ENCODE results near the gene STK32C. TPM values are rescaled to one million over a fixed set of nuclear protein-coding genes. Genes with fewer than 3 reads are reported as not detected.
"Not testable (repeated sequence)": the region's sequence is repeated elsewhere in the genome, so short reads cannot be mapped to it uniquely, and the experiment has no call there.

The STK32C gene
- total RNA-seq, 3 donors from 2014 or later = 5.6 to 12.8 (median 11.7) TPM

DNA sequence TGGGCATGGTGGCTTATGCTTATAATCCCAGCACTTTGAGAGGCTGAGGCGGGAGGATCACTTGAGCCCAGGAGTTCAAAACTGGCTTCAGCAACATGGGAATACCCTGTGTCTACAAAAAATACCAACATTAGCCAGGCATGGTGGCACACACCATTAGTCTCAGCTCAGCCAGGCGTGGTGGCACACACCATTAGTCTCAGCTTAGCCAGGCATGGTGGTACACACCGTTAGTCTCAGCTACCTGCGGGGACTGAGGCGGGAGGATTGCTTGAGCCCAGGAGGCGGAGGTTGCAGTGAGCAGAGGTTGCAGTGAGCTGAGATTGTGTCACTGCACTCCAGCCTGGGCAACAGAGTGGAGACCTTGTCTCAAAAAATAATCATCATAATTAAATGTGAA lies 33.3 kb upstream of the STK32C start:
- no peaks in the 10 kb centered on the region for H3K36me3 ChIP-seq
- no peak for DNase-seq (ENCODE audit: low spot score in 2 of 2)

DNA sequence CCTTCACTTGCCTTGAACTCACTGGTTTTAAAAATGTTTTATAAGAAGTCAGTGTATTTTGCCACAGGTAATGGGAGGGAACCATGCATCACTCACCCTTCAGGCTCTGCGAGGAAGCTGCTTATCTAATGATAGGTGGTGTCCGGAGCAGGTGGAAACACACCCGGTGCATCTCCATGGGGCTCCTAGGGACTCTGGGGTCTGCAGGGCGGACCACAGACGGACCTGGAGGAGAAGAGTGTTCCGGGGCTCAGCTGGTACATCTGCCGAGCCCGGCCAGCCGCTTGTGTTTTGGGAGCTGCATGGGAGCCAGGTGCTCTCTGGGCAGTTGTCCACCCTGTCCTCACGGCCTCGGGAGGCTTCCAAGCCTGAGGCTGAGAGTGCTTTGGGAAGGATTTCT lies 31.5 kb upstream of the STK32C start:
- Histone ChIP-seq H3K4me1 (no peaks in the 10 kb centered on the region), H3K36me3 (no peaks in the 10 kb centered on the region), H3K27ac (no peak overlapping the region), H3K27me3 (no peaks in the 10 kb centered on the region), H3K9me3 (no peaks in the 10 kb centered on the region), H3K4me3 (no peak overlapping the region)
- intact Hi-C loops (cut with DNase I; ENCODE audit: low total_unique reads) = no loop called here
- DNase-seq (ENCODE audit: low spot score in 2 of 2) = no peak
- TF ChIP-seq, protein P1, sequence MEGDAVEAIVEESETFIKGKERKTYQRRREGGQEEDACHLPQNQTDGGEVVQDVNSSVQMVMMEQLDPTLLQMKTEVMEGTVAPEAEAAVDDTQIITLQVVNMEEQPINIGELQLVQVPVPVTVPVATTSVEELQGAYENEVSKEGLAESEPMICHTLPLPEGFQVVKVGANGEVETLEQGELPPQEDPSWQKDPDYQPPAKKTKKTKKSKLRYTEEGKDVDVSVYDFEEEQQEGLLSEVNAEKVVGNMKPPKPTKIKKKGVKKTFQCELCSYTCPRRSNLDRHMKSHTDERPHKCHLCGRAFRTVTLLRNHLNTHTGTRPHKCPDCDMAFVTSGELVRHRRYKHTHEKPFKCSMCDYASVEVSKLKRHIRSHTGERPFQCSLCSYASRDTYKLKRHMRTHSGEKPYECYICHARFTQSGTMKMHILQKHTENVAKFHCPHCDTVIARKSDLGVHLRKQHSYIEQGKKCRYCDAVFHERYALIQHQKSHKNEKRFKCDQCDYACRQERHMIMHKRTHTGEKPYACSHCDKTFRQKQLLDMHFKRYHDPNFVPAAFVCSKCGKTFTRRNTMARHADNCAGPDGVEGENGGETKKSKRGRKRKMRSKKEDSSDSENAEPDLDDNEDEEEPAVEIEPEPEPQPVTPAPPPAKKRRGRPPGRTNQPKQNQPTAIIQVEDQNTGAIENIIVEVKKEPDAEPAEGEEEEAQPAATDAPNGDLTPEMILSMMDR (IDR thresholded peaks at IDR 0.05) = no peak
- TF ChIP-seq POLR2AphosphoS5 (IDR thresholded peaks at IDR 0.05) = no peak
- no peak for TF ChIP-seq POLR2A (IDR thresholded peaks at IDR 0.05)

More for the DNA sequence above, 33.3 kb upstream of the STK32C start:
- intact Hi-C loops (cut with DNase I; ENCODE audit: low total_unique reads) = loop anchor here (5.0 kb wide), 1 partner anchor 234 kb away; no protein-coding TSS in a partner anchor
- Histone ChIP-seq H3K27me3 (no peaks in the 10 kb centered on the region), H3K27ac (no peak overlapping the region), H3K9me3 (no peaks in the 10 kb centered on the region), H3K4me1 (no peaks in the 10 kb centered on the region), H3K4me3 (no peak overlapping the region)
- TF ChIP-seq POLR2A (IDR thresholded peaks at IDR 0.05) = no peak
- TF ChIP-seq, protein P1 (IDR thresholded peaks at IDR 0.05) = no peak
- no peak for TF ChIP-seq POLR2AphosphoS5 (IDR thresholded peaks at IDR 0.05)

DNA sequence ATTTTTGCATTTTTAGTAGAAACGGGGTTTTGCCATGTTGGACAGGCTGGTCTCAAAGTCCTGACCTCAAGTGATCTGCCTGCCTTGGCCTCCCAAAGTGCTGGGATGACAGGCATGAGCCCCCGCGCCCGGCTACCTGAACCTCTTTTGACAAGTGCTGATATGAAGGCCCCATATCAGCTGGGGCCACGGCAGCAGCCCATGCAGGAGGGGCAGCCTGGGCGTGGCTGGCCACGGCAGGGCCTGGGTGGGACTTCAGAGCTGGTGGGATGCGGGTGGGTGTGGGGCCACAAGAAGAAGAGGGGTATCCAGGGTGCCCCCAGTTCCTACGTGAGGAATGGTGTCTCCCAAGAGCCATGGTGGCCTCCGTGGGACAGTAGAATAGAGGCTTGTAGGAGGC lies 31.1 kb upstream of the STK32C start:
- no peak overlapping the region for H3K27ac ChIP-seq
- no peaks in the 10 kb centered on the region for H3K27me3 ChIP-seq
- no peaks in the 10 kb centered on the region for H3K4me1 ChIP-seq
- no peak for DNase-seq (ENCODE audit: low spot score in 2 of 2)
- TF ChIP-seq POLR2AphosphoS5 (IDR thresholded peaks at IDR 0.05) (no peak), POLR2A (IDR thresholded peaks at IDR 0.05) (no peak)
- TF ChIP-seq, protein P1 (IDR thresholded peaks at IDR 0.05) = no peak
- H3K9me3 ChIP-seq = no peaks in the 10 kb centered on the region
- no peak overlapping the region for H3K4me3 ChIP-seq
- H3K36me3 ChIP-seq = no peaks in the 10 kb centered on the region
- intact Hi-C loops (cut with DNase I; ENCODE audit: low total_unique reads) = no loop called here

DNA sequence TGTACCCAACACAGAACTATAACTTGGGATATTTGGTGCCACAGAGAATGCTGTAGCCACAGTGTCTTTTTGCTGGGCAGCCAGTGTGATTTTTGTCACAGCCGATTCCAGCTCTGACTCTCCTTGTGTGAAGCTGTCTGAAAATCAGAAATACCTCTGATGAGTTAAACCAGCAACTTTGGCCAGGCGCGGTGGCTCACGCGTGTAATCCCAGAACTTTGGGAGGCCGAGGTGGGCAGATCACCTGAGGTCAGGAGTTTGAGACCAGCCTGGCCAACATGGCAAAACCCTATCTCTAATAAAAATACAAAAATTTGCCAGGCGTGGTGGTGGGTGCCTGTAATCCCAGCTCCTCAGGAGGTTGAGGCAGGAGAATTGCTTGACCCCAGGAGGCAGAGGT lies 30.1 kb upstream of the STK32C start:
- DNase-seq (ENCODE audit: low spot score in 2 of 2); intact Hi-C loops (cut with DNase I; ENCODE audit: low total_unique reads); H3K4me3 ChIP-seq; H3K27ac ChIP-seq; H3K27me3 ChIP-seq; H3K36me3 ChIP-seq; H3K4me1 ChIP-seq; H3K9me3 ChIP-seq: not testable (repeated sequence)

DNA sequence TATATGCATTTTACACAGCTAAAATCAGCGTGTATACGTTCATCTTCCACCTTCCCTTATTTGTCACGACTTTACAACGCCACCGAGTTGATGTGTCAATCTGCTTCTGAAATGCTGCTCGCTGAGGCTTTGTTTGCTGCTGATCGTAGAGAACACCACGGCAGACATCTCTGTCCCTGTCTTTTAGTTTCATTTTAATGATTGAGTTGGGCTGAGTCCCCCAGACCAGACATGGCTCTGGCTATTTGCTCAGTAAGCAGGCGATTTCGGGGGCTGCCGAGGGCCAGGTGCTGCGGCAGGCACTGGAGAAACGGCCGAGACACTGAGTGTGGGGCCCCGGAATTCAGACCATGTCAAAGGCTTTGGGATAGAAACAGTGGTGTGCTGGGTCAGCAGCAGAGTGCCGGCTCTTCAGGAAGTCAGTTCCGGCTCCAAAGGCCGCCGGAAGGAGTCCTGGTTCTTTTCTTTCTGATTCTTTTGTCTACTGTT lies 29.2 kb upstream of the STK32C start:
- Histone ChIP-seq H3K36me3 (no peaks in the 10 kb centered on the region), H3K27me3 (no peaks in the 10 kb centered on the region), H3K4me1 (peaks cover 0 to 6% of the 10 kb centered on the region in 2 donors), H3K4me3 (peak overlapping the region; percentile 21 to 57 (median 45)), H3K27ac (peak overlapping the region in 1 of 2 donors; percentile 15), H3K9me3 (no peaks in the 10 kb centered on the region)
- intact Hi-C loops (cut with DNase I; ENCODE audit: low total_unique reads) = no loop called here
- no peak for DNase-seq (ENCODE audit: low spot score in 2 of 2)
- TF ChIP-seq POLR2A (IDR thresholded peaks at IDR 0.05) = no peak
- TF ChIP-seq, protein P1 (IDR thresholded peaks at IDR 0.05) = no peak
- TF ChIP-seq POLR2AphosphoS5 (IDR thresholded peaks at IDR 0.05) = no peak

Data from breast epithelium (tissue), 4 donors.